Renal cortex interstitium (tissue), 11 donors: ENCODE measurements around the gene CLCN2. TPM values are rescaled to one million over a fixed set of nuclear protein-coding genes. Genes with fewer than 3 reads are reported as not detected.

ENCODE experiments used
- DNase-seq, 11 donors: peaks; one replicate each; pipeline ENCODE4 v3.0.0-alpha.2; 2013; ENCODE audit warnings: low read depth in 9 of 11, low spot score in 4 of 11; ENCODE audit errors: extremely low read depth in 1 of 11
- polyA plus RNA-seq, 3 donors: library from polyadenylated mRNA; unstranded; fragments of 120-200 nt; gene quantifications; one replicate each; pipeline ENCODE4 v1.2.1, GENCODE V29; 2013; ENCODE audit not compliant: insufficient read length in 3 of 3

CLCN2 gene
- polyA plus RNA-seq, 3 donors, result 9.7 to 14.0 (median 11.5) TPM

- peak in 8 of 11 donors; percentile 60 to 80 (median 74) for DNase-seq
Observed at GRCh38 chr3:184335661-184336546, 25.5 kb downstream of the CLCN2 start.

DNA sequence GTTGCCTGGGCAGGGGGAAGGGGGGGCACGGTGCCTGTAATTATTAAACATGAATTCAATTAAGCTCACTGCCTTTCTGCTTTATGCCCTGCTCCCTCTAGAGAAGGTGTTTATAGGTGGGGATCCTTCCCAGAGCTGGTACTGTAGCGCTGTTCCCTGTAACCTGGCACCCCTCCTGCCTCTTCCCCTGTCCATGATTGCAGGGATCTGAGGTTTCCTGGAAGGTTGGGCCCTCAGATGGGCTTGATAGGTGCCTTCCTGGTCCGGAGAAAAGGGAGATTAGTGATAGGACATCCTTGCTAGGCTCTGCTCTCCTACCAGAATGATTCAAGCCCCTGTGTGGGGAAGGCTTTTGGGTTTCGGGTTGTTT is 26.1 kb downstream of the CLCN2 start:
- DNase-seq, result no peak

GRCh38 chr3:184334470-184335158 is 26.8 kb downstream of the CLCN2 start:
- DNase-seq, result no peak

GRCh38 chr3:184333700-184334099 is 27.7 kb downstream of the CLCN2 start:
- DNase-seq, result no peak

DNA sequence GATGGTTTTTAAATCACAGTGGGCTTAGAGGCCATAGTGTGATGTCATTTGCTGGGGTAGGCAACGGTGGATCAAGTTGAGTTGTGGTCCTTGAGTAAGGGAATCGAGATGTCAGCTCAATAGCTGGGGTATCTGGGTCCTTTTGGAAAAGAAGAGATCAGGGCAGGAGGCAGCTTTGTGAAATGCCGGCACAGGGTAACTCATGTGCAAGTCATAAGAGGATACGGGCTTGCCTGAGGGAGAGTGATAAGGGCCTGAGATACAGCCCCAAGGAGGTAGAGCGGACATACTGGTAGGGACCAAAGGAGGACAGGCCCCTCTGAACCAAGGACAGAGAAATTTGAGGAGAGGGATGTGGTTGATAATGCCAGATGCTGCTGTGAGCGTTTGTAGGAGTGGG is 28.2 kb downstream of the CLCN2 start:
- no peak for DNase-seq

DNA sequence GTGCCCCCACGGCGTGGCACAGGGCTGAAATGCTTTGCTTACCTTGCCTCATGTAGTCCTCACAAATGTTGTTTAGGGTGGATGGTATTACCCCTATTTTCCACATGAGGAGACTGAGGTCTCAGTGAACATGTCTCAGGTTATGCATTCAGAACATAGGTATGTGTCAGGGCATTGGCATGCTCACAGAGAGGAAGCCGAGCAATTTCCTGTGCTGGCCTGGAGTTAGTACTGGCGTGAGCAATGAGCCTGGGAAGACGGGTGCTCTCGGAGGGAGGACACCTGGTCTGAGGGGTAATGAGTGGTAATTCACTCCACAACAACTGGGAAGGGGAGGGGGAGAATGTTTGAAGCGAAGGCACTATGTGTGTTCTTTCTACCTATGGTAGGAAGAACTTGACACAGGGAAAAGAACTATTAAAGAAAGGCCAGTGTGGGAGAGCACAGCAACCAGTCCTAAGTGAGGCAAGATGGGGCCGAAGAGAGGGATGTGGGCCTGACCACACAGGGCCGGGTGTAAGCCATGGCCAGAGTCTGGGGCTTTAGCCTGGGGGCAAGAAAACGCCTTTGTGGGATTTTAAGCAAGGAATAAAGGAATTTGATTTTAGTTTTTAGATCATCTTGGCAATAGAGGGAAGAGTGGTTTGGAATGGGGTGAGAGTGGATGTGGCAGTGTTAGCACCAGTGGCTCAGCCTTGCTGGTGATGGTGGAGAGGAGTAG is 28.9 kb downstream of the CLCN2 start:
- no peak for DNase-seq

GRCh38 chr3:184328516-184328915 is 32.9 kb downstream of the CLCN2 start:
- DNase-seq, result no peak

GRCh38 chr3:184327171-184327570 is 34.2 kb downstream of the CLCN2 start:
- DNase-seq, result no peak

- DNase-seq, result no peak
Observed at GRCh38 chr3:184325715-184326369, 35.6 kb downstream of the CLCN2 start.

- DNase-seq, result no peak
Observed at GRCh38 chr3:184325269-184325668, 36.1 kb downstream of the CLCN2 start.

- DNase-seq, result no peak
Observed at GRCh38 chr3:184323696-184324095, 37.7 kb downstream of the CLCN2 start.

DNA sequence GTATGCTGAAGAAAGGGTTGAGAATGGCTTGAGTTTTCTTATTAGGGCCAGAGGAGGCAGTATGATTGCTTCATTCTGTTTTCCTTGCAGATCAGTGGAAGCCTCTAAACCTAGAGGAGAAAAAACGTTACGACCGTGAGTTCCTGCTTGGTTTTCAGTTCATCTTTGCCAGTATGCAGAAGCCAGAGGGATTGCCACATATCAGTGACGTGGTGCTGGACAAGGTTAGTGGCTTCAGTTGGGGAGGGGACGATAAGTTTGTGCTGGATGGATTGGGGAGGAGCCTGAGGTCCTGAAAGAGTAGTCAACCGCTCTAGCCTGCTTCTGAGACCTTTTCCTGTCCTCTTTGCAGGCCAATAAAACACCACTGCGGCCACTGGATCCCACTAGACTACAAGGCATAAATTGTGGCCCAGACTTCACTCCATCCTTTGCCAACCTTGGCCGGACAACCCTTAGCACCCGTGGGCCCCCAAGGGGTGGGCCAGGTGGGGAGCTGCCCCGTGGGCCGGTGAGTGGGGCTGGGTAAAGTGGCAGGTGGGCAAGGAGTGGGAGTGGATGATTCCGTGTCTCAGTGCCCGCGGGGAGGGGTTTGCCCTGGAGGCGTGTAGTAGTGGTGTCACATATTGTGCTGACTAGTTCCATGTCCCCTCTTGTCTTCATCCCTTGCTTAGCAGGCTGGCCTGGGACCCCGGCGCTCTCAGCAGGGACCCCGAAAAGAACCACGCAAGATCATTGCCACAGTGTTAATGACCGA is 38.5 kb downstream of the CLCN2 start:
- DNase-seq, result no peak

GRCh38 chr3:184321666-184322065 is 39.7 kb downstream of the CLCN2 start:
- no peak for DNase-seq

DNA sequence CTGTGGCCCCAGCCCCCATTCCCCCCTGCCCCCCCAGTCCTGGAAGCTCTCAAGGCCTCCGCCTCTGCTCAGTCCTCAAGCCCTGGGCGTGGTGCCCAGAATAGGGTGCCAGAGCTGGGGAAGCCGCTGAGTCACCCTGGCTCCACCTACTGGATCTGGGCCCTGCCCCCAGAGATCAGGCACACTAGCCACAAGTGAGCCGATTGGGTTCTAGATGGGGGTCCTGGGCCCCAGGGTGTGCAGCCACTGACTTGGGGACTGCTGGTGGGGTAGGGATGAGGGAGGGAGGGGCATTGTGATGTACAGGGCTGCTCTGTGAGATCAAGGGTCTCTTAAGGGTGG is 41.3 kb downstream of the CLCN2 start:
- no peak for DNase-seq

DNA sequence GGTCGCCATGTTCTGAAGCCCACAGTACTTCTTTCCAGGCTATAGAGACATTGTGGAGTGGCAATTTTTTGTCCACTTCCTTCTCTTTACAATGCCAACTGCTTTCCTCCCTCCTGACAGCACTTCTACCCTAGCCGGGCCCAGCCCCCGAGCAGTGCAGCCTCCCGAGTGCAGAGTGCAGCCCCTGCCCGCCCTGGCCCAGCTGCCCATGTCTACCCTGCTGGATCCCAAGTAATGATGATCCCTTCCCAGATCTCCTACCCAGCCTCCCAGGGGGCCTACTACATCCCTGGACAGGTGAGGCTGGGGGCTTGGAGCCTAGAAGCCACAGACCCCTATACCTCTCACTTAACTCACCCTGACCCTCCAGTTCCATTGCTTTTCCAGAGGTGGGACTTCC is 44.2 kb downstream of the CLCN2 start:
- no peak for DNase-seq

DNA sequence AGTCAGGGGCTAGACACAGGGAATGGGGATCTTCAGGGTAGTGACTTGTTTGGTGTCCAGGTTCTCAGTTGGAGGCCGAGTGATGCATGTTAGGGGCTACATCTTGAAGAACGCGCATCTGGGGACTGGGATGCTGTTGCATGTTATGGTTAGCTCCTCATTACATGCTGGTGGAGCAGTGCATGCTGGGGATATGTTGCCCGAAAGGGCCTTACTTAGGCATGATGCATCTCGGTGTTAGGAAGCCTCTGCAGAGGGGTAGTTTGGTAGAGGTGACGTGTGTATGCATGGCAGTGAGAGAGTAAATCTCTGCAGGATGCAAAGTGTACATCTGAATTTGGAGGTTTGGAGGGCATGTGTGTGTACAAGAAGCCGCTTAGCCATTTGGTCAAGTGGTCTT is 44.6 kb downstream of the CLCN2 start:
- DNase-seq, result no peak

DNA sequence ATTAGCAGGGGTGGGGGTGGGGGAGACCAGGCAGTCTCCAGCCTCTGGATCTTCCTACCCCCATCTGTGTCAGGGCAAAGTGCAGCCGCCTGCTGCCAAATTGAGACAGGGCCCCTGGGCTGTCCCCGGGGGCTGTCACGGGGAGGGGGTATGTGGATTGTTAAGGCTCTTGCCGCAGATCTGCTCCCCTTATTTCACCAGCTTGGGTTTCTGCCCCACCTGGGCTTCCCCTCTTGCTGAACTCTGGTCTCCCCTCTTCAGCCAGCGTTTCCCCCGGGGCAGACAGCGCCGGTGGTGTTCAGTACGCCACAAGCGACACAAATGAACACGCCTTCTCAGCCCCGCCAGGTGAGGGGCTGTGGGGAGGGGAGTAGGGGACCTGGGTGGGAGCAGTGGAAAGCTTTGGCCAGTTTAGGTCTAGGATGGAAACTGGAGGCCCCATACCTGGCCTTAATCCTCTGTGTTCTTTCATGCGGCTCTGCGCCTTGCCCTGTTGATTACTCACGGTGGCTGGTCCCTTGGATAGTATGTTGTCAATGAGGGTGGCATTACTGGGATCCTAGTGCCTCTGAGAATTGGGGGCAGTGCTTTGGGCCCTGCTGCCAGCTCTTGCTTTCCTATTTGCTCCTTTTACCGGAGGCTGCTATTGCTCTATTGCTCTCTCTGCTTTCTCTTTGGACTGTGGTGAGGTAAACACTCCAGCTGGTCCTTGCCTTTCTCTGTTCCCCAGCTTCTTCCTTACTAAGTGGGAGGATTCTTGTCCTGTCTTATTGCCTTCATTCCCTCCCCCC is 45.3 kb downstream of the CLCN2 start:
- no peak for DNase-seq

- DNase-seq, result no peak
Observed at GRCh38 chr3:184315543-184315867, 45.9 kb downstream of the CLCN2 start.
